Choroid plexus epithelial cell (primary cell): ENCODE measurements around the gene DCAF8.

Experiments
- DNase-seq: peaks from one replicate; pipeline ENCODE4 v3.0.0-alpha.2; 2010; ENCODE audit warnings: low read depth
- H3K4me3 ChIP-seq: 2 replicates; pipeline ENCODE4 v1.5.1; 2011; ENCODE audit warnings: low read depth, mild to moderate bottlenecking, control low read depth, low read length, moderate library complexity
- TF ChIP-seq, protein P1 (sequence below): conservative IDR thresholded peaks from 2 replicates; pipeline ENCODE4 v1.5.1; 2011; ENCODE audit warnings: low read depth, mild to moderate bottlenecking, control low read depth, inconsistent platforms, low read length, moderate library complexity

The DCAF8 gene

DNA sequence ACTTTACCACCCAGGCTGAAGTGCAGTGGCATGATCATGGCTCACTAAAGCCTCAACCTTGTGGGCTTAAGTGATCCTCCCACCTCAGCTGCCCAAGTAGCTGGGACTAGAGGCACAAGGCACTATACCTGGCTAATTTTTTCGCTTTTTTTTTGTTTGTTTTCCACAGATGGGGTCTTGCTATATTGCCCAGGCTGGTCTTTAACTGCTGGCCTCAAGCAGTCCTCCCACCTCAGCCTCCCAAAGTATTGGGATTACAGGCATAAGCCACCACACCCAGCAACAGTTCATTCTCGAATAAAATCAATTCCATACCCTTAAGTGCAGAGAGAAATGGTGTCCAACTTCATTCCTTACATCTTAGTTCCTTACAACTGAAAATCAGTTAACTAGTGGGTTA is 24.8 kb downstream of the DCAF8 start:
- DNase-seq: no peak
- H3K4me3 ChIP-seq: no peak overlapping the region
- TF ChIP-seq, protein P1, sequence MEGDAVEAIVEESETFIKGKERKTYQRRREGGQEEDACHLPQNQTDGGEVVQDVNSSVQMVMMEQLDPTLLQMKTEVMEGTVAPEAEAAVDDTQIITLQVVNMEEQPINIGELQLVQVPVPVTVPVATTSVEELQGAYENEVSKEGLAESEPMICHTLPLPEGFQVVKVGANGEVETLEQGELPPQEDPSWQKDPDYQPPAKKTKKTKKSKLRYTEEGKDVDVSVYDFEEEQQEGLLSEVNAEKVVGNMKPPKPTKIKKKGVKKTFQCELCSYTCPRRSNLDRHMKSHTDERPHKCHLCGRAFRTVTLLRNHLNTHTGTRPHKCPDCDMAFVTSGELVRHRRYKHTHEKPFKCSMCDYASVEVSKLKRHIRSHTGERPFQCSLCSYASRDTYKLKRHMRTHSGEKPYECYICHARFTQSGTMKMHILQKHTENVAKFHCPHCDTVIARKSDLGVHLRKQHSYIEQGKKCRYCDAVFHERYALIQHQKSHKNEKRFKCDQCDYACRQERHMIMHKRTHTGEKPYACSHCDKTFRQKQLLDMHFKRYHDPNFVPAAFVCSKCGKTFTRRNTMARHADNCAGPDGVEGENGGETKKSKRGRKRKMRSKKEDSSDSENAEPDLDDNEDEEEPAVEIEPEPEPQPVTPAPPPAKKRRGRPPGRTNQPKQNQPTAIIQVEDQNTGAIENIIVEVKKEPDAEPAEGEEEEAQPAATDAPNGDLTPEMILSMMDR: no peak

DNA sequence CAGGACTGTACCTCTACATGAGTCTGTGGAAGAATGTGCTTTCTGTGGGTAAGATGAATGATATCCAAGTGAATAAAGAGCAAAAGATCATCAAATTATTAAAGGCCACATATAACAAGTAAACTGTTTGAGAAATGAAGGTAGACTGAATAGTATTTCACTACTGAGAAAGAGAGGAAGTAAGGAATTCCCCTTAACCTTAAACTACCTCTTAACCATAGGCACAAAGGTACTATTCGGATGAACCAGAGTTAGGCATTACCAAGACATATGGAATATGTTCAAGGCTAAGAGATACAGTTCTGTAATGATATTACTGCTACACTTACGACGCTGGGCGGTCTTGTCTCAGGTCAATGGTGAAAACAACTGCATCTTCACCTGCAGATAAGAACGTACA is 25.5 kb downstream of the DCAF8 start:
- no peak overlapping the region for H3K4me3 ChIP-seq
- TF ChIP-seq, protein P1: no peak
- DNase-seq: no peak

DNA sequence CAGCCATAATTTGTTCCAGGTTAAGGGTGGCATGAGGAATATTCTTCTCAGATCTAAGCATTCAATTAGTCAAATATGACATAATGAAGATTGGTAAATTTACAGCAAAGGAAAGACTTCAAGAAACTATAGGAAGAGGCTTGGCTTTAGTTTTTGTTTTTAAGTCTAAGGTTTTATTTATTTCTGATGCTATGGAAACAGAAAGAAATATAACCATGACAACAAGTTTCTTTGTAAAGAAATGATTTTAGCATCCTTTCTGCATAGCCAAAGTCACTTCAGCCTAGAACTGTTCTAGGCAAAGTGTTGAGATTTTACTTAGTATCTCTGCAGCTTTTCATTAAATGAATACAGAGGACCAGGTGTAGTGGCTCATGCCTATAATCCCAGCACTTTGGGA is 29.4 kb downstream of the DCAF8 start:
- no peak for DNase-seq
- no peak overlapping the region for H3K4me3 ChIP-seq
- TF ChIP-seq, protein P1: no peak

DNA sequence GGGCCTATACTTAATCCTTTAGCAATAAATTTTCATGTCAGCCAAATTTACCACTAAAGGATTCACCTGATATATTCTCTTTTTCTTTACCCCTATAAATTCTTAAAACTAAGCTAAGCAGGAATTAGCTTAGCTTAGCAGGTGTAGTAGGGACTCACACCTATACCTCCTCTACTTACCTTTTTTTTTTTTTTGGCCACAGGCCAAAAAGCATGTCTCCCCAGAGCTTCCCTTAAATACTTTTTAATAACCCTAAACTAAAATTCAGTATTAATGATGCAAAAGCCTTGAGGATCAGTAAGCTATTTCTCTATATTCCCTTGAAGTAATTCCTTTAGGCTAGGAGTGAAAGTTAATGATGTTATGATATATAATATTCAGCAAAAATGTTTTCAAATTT is 33.9 kb downstream of the DCAF8 start:
- TF ChIP-seq, protein P1: no peak

DNA sequence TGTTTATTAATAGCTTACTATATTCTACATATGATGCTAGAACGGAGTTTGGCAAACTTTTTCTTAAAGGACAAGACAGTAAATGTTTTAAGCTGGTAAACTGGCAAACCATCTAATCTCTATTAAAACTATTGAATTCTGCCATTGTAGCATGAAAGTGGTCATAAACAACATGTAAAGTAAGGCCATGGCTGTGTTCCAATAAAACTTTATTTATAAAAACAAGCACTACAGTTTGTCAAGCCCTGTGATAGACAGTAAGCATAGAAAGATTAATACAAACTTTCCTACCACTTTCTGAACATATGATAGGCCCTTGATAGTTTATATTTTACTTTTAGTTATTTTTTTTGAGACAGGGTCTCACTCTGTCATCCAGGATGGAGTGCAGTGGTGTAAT is 34.8 kb downstream of the DCAF8 start:
- DNase-seq: no peak
- H3K4me3 ChIP-seq: no peak overlapping the region
- TF ChIP-seq, protein P1: no peak

More for the DNA sequence above, 33.9 kb downstream of the DCAF8 start:
- no peak for DNase-seq
- no peak overlapping the region for H3K4me3 ChIP-seq

DNA sequence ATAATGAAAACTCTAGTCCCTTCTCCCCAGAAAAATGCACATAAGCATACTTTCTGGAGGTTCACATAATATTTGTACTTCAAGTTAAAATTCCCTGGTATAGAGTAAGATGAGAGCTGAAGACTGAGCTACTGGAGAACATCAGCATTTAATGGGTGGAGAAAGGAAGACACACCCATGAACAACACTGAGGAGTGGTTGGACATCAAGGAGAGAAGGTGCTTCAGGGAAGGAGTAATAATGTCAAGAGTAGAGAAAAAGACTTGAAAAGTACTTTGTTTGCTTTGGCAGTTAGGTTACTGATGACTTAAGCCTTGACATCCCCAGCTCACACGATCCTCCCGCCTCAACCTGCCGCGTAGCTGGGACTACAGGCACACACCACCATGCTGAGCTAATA is 35.3 kb downstream of the DCAF8 start:
- no peak for DNase-seq
- no peak overlapping the region for H3K4me3 ChIP-seq
- TF ChIP-seq, protein P1: no peak

DNA sequence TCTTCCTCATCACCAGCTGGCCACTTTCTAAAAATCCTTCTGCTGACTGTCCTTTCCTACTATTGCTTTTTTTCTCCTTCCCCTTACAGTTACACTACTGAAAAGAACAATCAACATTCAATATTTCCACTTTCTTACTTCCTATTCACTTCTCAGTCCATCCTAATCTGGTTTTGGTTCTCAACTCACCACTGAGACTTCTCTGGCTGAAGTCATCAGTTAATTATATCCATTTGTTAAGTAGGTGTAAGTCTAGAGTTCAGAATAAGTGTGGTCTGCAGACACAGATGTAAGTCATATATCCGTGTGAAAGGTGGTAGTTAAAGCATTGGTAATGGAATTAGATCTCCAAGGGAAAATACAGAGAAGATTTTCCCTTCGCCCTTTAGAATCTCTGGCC is 35.7 kb downstream of the DCAF8 start:
- DNase-seq: no peak
- no peak overlapping the region for H3K4me3 ChIP-seq
- TF ChIP-seq, protein P1: no peak
